Measurements from ENCODE around the gene SH2D2A.

DNA sequence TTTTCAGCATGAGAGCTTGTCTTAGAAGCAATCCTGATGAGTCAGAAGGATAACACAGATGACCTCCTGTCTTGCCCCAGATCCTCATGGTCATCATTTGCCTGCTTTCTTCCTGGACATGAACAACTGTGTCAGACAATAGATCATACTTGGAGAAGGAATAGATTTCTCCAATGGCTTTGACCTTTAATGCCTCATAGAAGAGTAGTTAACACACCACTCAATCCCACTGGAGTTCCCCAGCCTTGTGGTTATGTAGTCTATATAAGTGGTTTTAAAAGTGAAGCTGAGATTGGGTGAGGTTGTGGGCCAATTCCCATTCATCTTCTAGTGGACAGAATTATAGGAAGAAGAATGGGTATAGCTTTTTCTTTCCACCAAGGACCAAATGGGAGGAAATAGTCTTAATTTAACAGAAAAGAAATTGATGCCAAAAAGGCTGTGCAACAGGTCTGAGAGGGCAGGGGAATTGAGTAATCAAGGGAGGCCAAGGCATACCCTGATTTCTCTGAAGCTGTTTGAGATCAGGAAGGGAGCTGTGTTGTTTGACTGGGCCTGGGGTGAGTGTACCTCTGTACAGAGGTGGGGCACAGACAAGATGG lies 35.0 kb downstream of the SH2D2A start:
- TF ChIP-seq POLR2AphosphoS5 (IDR thresholded peaks at IDR 0.05; ENCODE audit: low read depth, low read length) (no peak), FOXP2 (optimal IDR thresholded peaks at IDR 0.05; ENCODE audit: borderline replicate concordance, extremely low read depth, extremely low read length, insufficient read depth) (no peak), SIN3A (IDR thresholded peaks at IDR 0.05; ENCODE audit: borderline replicate concordance, insufficient read depth, low read length) (no peak)
- TF ChIP-seq, protein P1, sequence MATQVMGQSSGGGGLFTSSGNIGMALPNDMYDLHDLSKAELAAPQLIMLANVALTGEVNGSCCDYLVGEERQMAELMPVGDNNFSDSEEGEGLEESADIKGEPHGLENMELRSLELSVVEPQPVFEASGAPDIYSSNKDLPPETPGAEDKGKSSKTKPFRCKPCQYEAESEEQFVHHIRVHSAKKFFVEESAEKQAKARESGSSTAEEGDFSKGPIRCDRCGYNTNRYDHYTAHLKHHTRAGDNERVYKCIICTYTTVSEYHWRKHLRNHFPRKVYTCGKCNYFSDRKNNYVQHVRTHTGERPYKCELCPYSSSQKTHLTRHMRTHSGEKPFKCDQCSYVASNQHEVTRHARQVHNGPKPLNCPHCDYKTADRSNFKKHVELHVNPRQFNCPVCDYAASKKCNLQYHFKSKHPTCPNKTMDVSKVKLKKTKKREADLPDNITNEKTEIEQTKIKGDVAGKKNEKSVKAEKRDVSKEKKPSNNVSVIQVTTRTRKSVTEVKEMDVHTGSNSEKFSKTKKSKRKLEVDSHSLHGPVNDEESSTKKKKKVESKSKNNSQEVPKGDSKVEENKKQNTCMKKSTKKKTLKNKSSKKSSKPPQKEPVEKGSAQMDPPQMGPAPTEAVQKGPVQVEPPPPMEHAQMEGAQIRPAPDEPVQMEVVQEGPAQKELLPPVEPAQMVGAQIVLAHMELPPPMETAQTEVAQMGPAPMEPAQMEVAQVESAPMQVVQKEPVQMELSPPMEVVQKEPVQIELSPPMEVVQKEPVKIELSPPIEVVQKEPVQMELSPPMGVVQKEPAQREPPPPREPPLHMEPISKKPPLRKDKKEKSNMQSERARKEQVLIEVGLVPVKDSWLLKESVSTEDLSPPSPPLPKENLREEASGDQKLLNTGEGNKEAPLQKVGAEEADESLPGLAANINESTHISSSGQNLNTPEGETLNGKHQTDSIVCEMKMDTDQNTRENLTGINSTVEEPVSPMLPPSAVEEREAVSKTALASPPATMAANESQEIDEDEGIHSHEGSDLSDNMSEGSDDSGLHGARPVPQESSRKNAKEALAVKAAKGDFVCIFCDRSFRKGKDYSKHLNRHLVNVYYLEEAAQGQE (IDR thresholded peaks at IDR 0.05; ENCODE audit: insufficient read depth in 1 of 2, low read depth in 2 of 2, low read length in 2 of 2): no peak

Data from PFSK-1 (cell line).